Astrocyte (in vitro differentiated cells and primary cell): ENCODE results near the gene INPP4B. TPM values are rescaled to one million over a fixed set of nuclear protein-coding genes. Genes with fewer than 3 reads are reported as not detected.
A peak's percentile ranks its signal among the peaks of the same experiment; 100 is the strongest.

Experiments
- DNase-seq: peaks from one replicate; pipeline ENCODE4 v3.0.0-alpha.2; 2010; ENCODE audit warnings: low read depth
- FAIRE-seq: peaks from 2 replicates; lab custom pipeline; 2011; peaks lifted over from hg19 to GRCh38; lab: Jason Lieb, UNC
- H2AFZ ChIP-seq: 2 replicates; pipeline ENCODE4 v1.6.0; 2012; ENCODE audit warnings: low read depth, low read length, inconsistent platforms
- H3K27ac ChIP-seq: 2 replicates; pipeline ENCODE4 v1.5.1; 2011; ENCODE audit warnings: low read depth, low read length, inconsistent platforms
- H3K27me3 ChIP-seq: 2 replicates; pipeline ENCODE4 v1.6.0; 2011; ENCODE audit warnings: low read length, inconsistent platforms; ENCODE audit not compliant: insufficient read depth
- H3K36me3 ChIP-seq: 2 replicates; pipeline ENCODE4 v1.5.1; 2011; ENCODE audit warnings: low read length, inconsistent platforms; ENCODE audit not compliant: insufficient read depth
- H3K4me1 ChIP-seq: 2 replicates; pipeline ENCODE4 v1.5.1; 2011; ENCODE audit warnings: low read length, inconsistent platforms; ENCODE audit not compliant: insufficient read depth
- H3K4me2 ChIP-seq: 2 replicates; pipeline ENCODE4 v1.6.0; 2012; ENCODE audit warnings: low read length, inconsistent platforms
- H3K4me3 ChIP-seq: 2 replicates; pipeline ENCODE4 v1.5.1; 2011; ENCODE audit warnings: low read depth, mild to moderate bottlenecking, low read length, inconsistent platforms; ENCODE audit not compliant: insufficient read depth
- H3K79me2 ChIP-seq: 2 replicates; pipeline ENCODE4 v1.6.0; 2012; ENCODE audit warnings: mild to moderate bottlenecking, low read length, inconsistent platforms; ENCODE audit not compliant: insufficient read depth
- H3K9ac ChIP-seq: 2 replicates; pipeline ENCODE4 v1.6.0; 2012; ENCODE audit warnings: mild to moderate bottlenecking, low read length, inconsistent platforms
- H3K9me3 ChIP-seq: 2 replicates; pipeline ENCODE4 v1.5.1; 2012; ENCODE audit warnings: low read depth, mild to moderate bottlenecking, low read length, inconsistent platforms; ENCODE audit not compliant: insufficient read depth
- H4K20me1 ChIP-seq: 2 replicates; pipeline ENCODE4 v1.6.0; 2012; ENCODE audit warnings: low read length, inconsistent platforms; ENCODE audit not compliant: insufficient read depth
- H3K27ac Mint-ChIP-seq: one replicate; pipeline ENCODE4 v1.8.0; 2021; ENCODE audit warnings: mild to moderate bottlenecking, mixed read lengths; ENCODE audit not compliant: unreplicated experiment
- H3K27me3 Mint-ChIP-seq: one replicate; pipeline ENCODE4 v1.8.0; 2021; ENCODE audit warnings: low read depth, mixed read lengths; ENCODE audit not compliant: unreplicated experiment
- H3K36me3 Mint-ChIP-seq: one replicate; pipeline ENCODE4 v1.8.0; 2021; ENCODE audit warnings: low read depth, mixed read lengths; ENCODE audit not compliant: unreplicated experiment
- H3K4me1 Mint-ChIP-seq: one replicate; pipeline ENCODE4 v1.8.0; 2021; ENCODE audit warnings: low read depth, mixed read lengths; ENCODE audit not compliant: unreplicated experiment
- H3K4me3 Mint-ChIP-seq: one replicate; pipeline ENCODE4 v1.8.0; 2021; ENCODE audit warnings: mild to moderate bottlenecking, moderate library complexity, mixed read lengths; ENCODE audit not compliant: unreplicated experiment
- H3K9me3 Mint-ChIP-seq: one replicate; pipeline ENCODE4 v1.8.0; 2021; ENCODE audit warnings: mild to moderate bottlenecking, mixed read lengths; ENCODE audit not compliant: unreplicated experiment
- CTCF ChIP-seq: IDR thresholded peaks from 2 replicates; pipeline ENCODE4 v1.5.1; 2011; ENCODE audit warnings: low read depth, mild to moderate bottlenecking, inconsistent platforms, low read length, moderate library complexity; ENCODE audit not compliant: insufficient read depth
- EZH2 ChIP-seq: IDR thresholded peaks from 2 replicates; pipeline ENCODE4 v1.6.1; 2012; ENCODE audit warnings: mild to moderate bottlenecking, low read length, inconsistent platforms; ENCODE audit not compliant: insufficient read depth
- total RNA-seq: library from RNA; stranded (reverse); gene quantifications from 2 replicates; pipeline ENCODE4 v1.2.1, GENCODE V29; 2021

The INPP4B gene
- total RNA-seq, 1 donor from 2014 or later: 2.8 TPM

- H3K4me3 Mint-ChIP-seq: no peak overlapping the region
- peak; percentile 53 for DNase-seq
- Histone ChIP-seq H3K27ac (no peak overlapping the region), H3K79me2 (no peaks in the 10 kb centered on the region), H3K27me3 (no peaks in the 10 kb centered on the region), H3K4me3 (no peak overlapping the region), H3K36me3 (peaks cover 2% of the 10 kb centered on the region), H3K9ac (no peak overlapping the region), H3K9me3 (no peaks in the 10 kb centered on the region), H3K4me2 (no peak overlapping the region), H3K4me1 (no peaks in the 10 kb centered on the region), H4K20me1 (no peaks in the 10 kb centered on the region), H2AFZ (no peak overlapping the region)
- H3K27me3 Mint-ChIP-seq: no peaks in the 10 kb centered on the region
- no peaks in the 10 kb centered on the region for H3K9me3 Mint-ChIP-seq
- no peak overlapping the region for H3K27ac Mint-ChIP-seq
- TF ChIP-seq EZH2 (no peak), CTCF (no peak)
- no peak for FAIRE-seq
- no peaks in the 10 kb centered on the region for H3K36me3 Mint-ChIP-seq
- H3K4me1 Mint-ChIP-seq: peaks cover 13% of the 10 kb centered on the region
These were observed 685.6 kb downstream of the INPP4B start for GRCh38 chr4:142160509-142160908.

GRCh38 chr4:142158980-142159379 lies 687.1 kb downstream of the INPP4B start:
- Histone ChIP-seq H3K27me3 (no peaks in the 10 kb centered on the region), H3K9me3 (no peaks in the 10 kb centered on the region), H3K79me2 (no peaks in the 10 kb centered on the region), H2AFZ (no peak overlapping the region), H3K27ac (no peak overlapping the region), H3K4me1 (no peaks in the 10 kb centered on the region), H3K9ac (no peak overlapping the region), H4K20me1 (no peaks in the 10 kb centered on the region), H3K4me2 (no peak overlapping the region), H3K4me3 (no peak overlapping the region), H3K36me3 (peaks cover 2% of the 10 kb centered on the region)
- Mint-ChIP-seq H3K27ac (no peak overlapping the region), H3K27me3 (no peaks in the 10 kb centered on the region), H3K4me1 (peaks cover 21% of the 10 kb centered on the region), H3K36me3 (no peaks in the 10 kb centered on the region), H3K4me3 (no peak overlapping the region), H3K9me3 (no peaks in the 10 kb centered on the region)
- FAIRE-seq (no peak), DNase-seq (no peak)
- TF ChIP-seq EZH2 (no peak), CTCF (no peak)

GRCh38 chr4:142156256-142156655 lies 689.8 kb downstream of the INPP4B start:
- Histone ChIP-seq H4K20me1 (no peaks in the 10 kb centered on the region), H2AFZ (no peak overlapping the region), H3K27ac (no peak overlapping the region), H3K4me1 (no peaks in the 10 kb centered on the region), H3K79me2 (no peaks in the 10 kb centered on the region), H3K4me3 (no peak overlapping the region), H3K9ac (no peak overlapping the region), H3K4me2 (no peak overlapping the region), H3K27me3 (no peaks in the 10 kb centered on the region), H3K9me3 (no peaks in the 10 kb centered on the region), H3K36me3 (peaks cover 2% of the 10 kb centered on the region)
- H3K4me1 Mint-ChIP-seq: peaks cover 21% of the 10 kb centered on the region
- H3K36me3 Mint-ChIP-seq: no peaks in the 10 kb centered on the region
- H3K27ac Mint-ChIP-seq: no peak overlapping the region
- H3K9me3 Mint-ChIP-seq: no peaks in the 10 kb centered on the region
- FAIRE-seq (no peak), DNase-seq (no peak)
- no peaks in the 10 kb centered on the region for H3K27me3 Mint-ChIP-seq
- no peak overlapping the region for H3K4me3 Mint-ChIP-seq
- TF ChIP-seq CTCF (no peak), EZH2 (no peak)
